Measurements from ENCODE around the gene ZNF827.

Gene ZNF827

GRCh38 chr4:145784036-145784435, 154.6 kb downstream of the ZNF827 start:
- DNase-seq, result no peak

GRCh38 chr4:145782756-145783155, 155.9 kb downstream of the ZNF827 start:
- DNase-seq, result no peak

GRCh38 chr4:145781351-145781750, 157.3 kb downstream of the ZNF827 start:
- DNase-seq, result no peak

GRCh38 chr4:145779319-145779801, 159.3 kb downstream of the ZNF827 start:
- DNase-seq, result no peak

GRCh38 chr4:145776208-145776607, 162.4 kb downstream of the ZNF827 start:
- DNase-seq, result no peak

- no peak for DNase-seq
These were observed 163.2 kb downstream of the ZNF827 start for GRCh38 chr4:145775406-145775805.

- DNase-seq, result no peak
These were observed 164.2 kb downstream of the ZNF827 start for GRCh38 chr4:145774473-145774872.

GRCh38 chr4:145773581-145774234, 164.9 kb downstream of the ZNF827 start:
- no peak for DNase-seq

GRCh38 chr4:145772347-145772746, 166.3 kb downstream of the ZNF827 start:
- no peak for DNase-seq

- DNase-seq, result no peak
These were observed 168.5 kb downstream of the ZNF827 start for GRCh38 chr4:145770124-145770523.

GRCh38 chr4:145769450-145770037, 169.1 kb downstream of the ZNF827 start:
- no peak for DNase-seq

- DNase-seq, result no peak
These were observed 172.3 kb downstream of the ZNF827 start for GRCh38 chr4:145766273-145766672.

GRCh38 chr4:145763399-145763798, 175.2 kb downstream of the ZNF827 start:
- no peak for DNase-seq

- DNase-seq, result no peak
These were observed 175.9 kb downstream of the ZNF827 start for GRCh38 chr4:145762719-145763118.

- DNase-seq, result no peak
These were observed 177.4 kb downstream of the ZNF827 start for GRCh38 chr4:145760961-145761929.

- DNase-seq, result no peak
These were observed 178.4 kb downstream of the ZNF827 start for GRCh38 chr4:145760176-145760575.

GRCh38 chr4:145757188-145757587, 181.4 kb downstream of the ZNF827 start:
- DNase-seq, result no peak

GRCh38 chr4:145756244-145756643, 182.4 kb downstream of the ZNF827 start:
- DNase-seq, result no peak

GRCh38 chr4:145755802-145756201, 182.8 kb downstream of the ZNF827 start:
- no peak for DNase-seq

GRCh38 chr4:145743641-145744040, 195.0 kb downstream of the ZNF827 start:
- no peak for DNase-seq

GRCh38 chr4:145740806-145741205, 197.8 kb downstream of the ZNF827 start:
- DNase-seq, result no peak

- no peak for DNase-seq
These were observed 198.8 kb downstream of the ZNF827 start for GRCh38 chr4:145739845-145740244.

- DNase-seq, result no peak
These were observed 202.3 kb downstream of the ZNF827 start for GRCh38 chr4:145736241-145736831.
